HG03571 (cell line): ENCODE data around the gene PEX11A.

Experiments
- ATAC-seq: cut with Tn5 transposase; IDR thresholded peaks from one replicate; pipeline ENCODE4 v1.9.1; 2021; ENCODE audit not compliant: unreplicated experiment

PEX11A gene

GRCh38 chr15:89677381-89677780 lies 13.2 kb downstream of the PEX11A start:
- no peak for ATAC-seq

- no peak for ATAC-seq
Observed at GRCh38 chr15:89675606-89676005, 14.9 kb downstream of the PEX11A start.

- no peak for ATAC-seq
Observed at GRCh38 chr15:89674526-89674925, 16.0 kb downstream of the PEX11A start.

GRCh38 chr15:89673165-89673512 lies 17.4 kb downstream of the PEX11A start:
- no peak for ATAC-seq

GRCh38 chr15:89672221-89673164 lies 18.1 kb downstream of the PEX11A start:
- ATAC-seq = no peak

GRCh38 chr15:89671687-89672086 lies 18.9 kb downstream of the PEX11A start:
- no peak for ATAC-seq

- ATAC-seq = no peak
Observed at GRCh38 chr15:89670971-89671560, 19.5 kb downstream of the PEX11A start.

- no peak for ATAC-seq
Observed at GRCh38 chr15:89669941-89670340, 20.6 kb downstream of the PEX11A start.

GRCh38 chr15:89669309-89669865 lies 21.2 kb downstream of the PEX11A start:
- ATAC-seq = no peak

- no peak for ATAC-seq
Observed at GRCh38 chr15:89668171-89668570, 22.4 kb downstream of the PEX11A start.

GRCh38 chr15:89667706-89667960 lies 22.9 kb downstream of the PEX11A start:
- ATAC-seq = no peak

GRCh38 chr15:89666858-89667705 lies 23.5 kb downstream of the PEX11A start:
- ATAC-seq = no peak

GRCh38 chr15:89666184-89666857 lies 24.2 kb downstream of the PEX11A start:
- ATAC-seq = no peak

- ATAC-seq = no peak
Observed at GRCh38 chr15:89665449-89666181, 24.9 kb downstream of the PEX11A start.

GRCh38 chr15:89664441-89665350 lies 25.9 kb downstream of the PEX11A start:
- ATAC-seq = no peak

- ATAC-seq = no peak
Observed at GRCh38 chr15:89662893-89663626, 27.5 kb downstream of the PEX11A start.

- no peak for ATAC-seq
Observed at GRCh38 chr15:89660556-89660955, 30.0 kb downstream of the PEX11A start.

GRCh38 chr15:89659295-89659694 lies 31.3 kb downstream of the PEX11A start:
- ATAC-seq = no peak
